GM19043 (cell line): Measurements from ENCODE around the gene ABLIM2.

ENCODE experiments used
- ATAC-seq: cut with Tn5 transposase; IDR thresholded peaks from one replicate; pipeline ENCODE4 v1.9.1; 2021; ENCODE audit warnings: low read depth; ENCODE audit not compliant: unreplicated experiment

Gene ABLIM2

GRCh38 chr4:8077181-8078108 lies 81.2 kb downstream of the ABLIM2 start:
- ATAC-seq = no peak

GRCh38 chr4:8076023-8076422 lies 82.6 kb downstream of the ABLIM2 start:
- no peak for ATAC-seq

DNA sequence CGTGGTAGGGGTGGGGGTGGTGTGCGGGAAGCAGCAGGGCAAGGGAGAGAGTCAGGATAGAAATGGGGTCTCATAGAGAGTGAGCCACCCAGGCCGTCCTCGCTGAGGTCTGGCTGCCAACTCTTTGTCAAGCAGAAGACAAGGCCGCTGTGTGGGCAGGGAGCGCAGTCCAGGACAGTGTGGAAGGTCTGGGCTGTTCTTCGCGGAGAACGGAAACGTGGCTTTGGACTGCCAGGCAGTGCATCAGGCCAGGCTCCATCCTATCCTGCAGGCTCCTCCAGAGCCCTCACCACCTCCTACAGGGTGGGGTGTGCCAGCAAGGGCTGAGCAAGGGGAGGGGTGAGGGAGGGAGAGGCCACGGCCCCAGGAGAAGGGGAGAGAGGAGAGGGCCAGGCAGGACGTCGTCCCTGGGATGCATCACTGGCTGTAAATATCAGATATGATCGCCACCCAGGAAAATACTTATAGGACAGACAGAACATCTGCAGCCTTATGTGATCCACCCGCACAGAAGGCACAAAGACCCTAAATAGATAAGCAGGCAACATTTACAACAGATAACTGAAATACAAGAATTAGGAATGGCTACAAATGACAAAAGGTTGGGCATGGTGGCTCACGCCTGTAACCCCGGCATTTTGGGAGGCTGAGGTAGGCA lies 85.3 kb downstream of the ABLIM2 start:
- no peak for ATAC-seq

GRCh38 chr4:8072235-8072968 lies 86.2 kb downstream of the ABLIM2 start:
- no peak for ATAC-seq

DNA sequence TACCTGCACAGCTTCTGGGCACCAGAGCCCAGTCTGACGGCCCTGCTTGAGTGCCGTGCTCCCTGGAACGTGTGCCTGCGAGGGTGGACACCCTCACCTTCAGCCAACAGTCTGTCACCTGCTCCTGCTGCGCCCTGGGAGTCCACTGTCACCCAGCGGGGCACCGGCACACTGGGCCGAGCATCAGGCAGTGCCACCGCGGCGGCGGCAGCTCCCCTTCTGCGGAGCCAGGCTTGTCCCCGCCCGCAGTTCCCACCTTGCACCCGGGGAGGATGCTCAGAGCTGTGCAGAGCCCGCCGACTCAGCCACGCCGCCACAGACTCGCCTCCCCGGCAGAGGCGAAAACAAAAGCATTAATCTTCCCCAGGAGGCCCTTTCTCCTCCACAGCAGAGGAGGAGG lies 86.8 kb downstream of the ABLIM2 start:
- ATAC-seq = no peak

DNA sequence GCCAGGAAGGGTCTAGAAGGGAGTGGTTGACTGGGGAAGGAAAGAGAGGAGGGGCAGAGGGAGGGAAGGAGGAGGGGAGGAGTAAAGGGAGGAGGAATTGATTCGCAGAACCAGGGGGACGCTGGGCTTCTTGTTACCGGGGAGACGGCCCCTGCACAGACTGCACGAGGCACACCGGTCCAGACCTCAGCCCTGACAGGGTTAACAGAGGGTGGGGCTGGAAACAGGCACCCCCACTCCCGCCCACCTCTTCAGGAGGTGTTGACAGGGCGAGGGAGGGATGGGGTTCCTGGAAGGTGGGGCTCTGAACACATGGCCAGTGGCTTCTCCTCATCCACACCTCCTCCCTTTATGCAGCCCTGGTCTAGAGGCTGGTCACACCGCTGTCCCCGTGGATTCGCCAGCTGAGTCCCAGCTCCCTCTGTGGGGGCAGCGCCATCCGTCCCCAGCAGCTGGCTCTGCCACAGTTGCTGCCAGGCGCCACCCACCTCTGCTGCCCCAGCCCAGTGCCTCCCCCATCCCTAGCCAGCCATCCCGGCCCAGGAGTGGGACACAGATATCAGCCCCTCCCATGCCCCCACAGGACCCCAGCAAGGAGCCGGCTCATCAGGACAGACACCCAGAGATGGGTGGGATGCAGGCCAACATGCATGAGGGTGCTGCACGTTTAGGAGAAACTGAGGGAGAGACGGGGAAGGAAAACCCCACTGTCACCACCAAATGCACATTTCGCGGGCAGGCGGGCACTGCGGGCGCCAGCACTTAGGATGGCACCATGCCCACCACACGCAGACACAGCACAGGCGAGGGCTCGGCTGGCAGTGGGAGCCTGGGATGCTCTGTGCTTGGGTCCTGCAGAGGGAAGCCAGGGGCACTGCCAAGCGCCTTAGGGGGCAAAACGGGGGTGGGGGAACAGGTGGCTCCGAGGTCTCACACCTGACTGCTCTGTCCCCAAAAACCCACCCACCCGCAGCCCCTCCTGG lies 87.6 kb downstream of the ABLIM2 start:
- ATAC-seq = no peak

DNA sequence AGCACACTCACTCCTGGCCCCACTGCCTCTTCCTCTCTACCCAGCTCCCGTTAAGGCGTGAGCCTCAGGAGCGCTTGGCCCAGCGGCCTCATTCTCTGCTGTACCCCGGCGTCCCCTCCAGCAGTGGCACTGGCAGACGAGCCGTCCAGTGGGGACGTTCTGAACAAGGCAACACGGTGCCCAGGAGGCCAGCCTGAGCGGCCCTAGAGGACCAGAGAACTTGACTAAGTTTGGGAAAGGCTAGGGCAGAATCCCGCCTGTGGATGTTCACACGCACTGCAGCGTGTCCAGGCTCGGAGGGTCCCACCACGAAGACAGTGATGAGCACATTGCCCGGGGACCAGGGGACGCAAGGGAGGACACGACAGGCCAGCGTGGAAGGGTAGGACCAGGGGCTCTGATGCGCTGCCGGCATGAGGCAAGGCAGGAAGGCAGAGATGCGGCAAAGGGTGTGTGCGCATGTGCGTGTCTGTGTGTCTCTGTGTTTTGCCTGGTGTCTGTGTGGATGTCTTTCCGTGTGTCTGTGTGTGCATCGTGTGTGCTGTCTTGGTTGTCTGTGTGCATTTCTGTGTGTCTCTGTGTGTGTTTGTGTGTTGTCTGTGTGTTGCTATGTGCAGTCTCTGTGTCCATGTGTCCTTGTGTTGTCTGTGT lies 89.4 kb downstream of the ABLIM2 start:
- no peak for ATAC-seq

DNA sequence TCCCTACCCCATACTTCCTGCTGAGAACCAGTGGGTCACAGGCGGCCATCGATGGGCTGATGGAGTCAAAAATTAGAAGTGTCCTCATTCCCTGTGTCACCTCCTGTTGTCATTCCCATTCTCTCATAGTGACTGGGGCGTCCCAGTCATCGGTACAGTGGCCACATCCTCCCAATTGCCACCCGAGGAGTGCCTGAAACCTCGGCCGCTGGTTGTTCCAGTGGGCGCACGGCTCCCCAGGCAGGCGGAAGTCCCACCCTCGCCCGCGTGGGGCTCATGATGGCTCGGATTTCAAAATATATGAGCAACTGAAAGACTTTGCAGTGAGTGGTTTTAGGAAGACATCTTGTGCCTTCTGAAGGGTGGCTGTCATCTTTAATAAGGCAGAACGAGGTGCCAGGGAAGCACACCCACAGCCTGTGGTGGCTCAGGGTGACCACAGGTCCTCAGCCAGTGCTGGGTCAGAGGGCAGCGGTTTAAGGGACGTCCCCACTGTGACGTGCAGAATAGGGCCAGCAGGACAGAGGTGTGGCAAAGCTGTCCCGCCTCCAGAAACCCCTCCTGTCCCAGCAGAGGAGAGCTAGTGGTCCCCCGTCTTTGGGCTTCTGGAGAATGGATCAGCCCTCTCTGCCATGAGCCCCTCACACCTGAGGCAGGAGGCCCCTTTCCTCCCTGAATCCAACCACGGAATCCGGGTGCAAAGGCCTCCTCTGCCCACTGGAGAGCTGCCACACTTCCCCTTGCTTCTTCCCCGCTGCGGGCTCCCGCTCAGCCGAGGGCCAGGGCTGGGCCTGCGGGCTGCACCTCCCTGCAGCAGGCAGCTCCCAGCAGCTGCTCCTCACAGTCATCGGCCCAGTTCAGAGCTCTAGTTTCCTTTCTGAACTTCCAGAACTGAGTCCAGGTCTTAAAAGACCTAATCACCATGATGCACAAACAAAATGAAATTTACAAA lies 90.4 kb downstream of the ABLIM2 start:
- ATAC-seq = no peak

GRCh38 chr4:8067274-8067936 lies 91.2 kb downstream of the ABLIM2 start:
- ATAC-seq = no peak

GRCh38 chr4:8066336-8066931 lies 92.2 kb downstream of the ABLIM2 start:
- no peak for ATAC-seq

GRCh38 chr4:8063974-8064563 lies 94.5 kb downstream of the ABLIM2 start:
- no peak for ATAC-seq

- ATAC-seq = no peak
Observed at GRCh38 chr4:8061573-8061972, 97.0 kb downstream of the ABLIM2 start.

DNA sequence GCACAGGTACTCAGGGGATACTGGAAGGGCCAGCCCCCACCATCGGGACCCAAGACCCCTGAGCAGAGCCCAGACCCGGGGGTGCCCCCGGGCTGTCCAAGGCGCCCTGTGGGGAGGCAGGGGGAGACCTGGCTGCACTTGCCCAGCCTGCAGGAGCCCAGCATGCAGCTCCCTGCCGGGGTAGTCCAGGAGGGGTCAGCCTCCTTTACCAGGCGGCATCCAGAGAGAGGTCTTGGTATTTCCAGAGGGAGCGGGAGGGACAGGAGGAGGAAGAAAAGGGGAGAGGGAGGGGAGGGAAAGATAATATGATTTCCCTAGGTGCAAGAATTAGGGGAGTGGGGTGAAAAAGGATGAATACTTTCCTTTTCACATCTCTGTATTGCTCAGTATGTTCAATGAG lies 97.5 kb downstream of the ABLIM2 start:
- ATAC-seq = no peak

DNA sequence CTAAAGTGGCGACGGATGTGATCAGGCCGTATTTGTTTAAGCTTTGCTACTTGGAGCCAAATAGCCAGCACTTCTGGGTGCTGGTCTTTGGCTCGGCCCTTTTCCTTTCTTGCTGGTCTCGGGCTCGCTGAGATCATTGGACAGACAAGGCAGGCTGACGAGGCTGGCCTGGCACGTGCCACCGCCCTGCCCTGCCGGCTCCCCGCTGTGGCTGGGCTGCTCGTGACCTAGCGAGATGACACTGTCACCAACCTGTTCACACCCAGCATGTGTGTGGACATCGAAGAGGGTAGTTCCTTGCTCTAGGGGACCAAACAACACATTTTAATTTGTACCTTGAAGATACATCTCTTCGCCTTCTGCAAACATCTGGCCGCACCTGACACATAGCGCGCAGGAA lies 98.0 kb downstream of the ABLIM2 start:
- ATAC-seq = no peak

DNA sequence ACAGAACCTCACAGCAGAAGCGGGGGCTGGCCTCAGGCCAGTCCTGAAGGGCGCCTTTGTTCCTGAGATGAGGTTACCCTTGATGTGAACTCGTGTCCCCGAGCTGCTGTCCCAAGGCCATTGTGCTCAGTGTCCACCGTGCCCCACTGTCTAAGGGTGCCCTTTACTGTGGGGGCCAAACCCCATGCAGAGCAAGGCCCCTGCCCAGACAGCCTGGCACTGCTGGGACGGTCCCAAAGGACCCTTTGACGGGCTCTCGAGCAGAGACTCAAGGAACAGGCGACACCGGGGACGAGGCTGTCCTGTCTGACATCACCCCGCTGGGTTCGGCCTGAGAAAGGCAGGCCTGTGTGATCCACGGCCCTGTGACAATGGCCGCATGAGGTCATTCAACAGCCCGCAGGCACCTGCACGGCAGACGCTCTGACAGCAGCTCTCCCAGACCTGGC lies 100.6 kb downstream of the ABLIM2 start:
- ATAC-seq = no peak

DNA sequence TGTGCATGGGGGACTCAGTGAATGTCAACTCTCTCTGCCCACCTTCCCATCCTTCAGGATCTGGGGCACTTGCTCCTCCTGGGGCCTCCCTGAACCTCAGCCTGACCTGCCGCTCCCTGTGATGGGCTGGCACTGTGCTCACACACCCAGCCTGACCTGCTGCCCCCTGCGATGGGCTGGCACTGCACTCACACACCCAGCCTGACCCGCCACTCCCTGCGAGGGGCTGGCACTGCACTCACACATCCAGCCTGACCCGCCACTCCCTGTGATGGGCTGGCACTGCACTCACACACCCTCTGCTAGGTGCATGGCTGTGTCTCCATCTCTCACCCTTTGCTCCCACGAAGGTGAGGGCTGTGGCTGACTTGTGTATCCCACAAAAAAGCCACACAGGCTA lies 103.4 kb downstream of the ABLIM2 start:
- no peak for ATAC-seq
